ENCODE results near the gene MCFD2. TPM values are rescaled to one million over a fixed set of nuclear protein-coding genes. Genes with fewer than 3 reads are reported as not detected.

The MCFD2 gene
- total RNA-seq, 1 experiment from 2014 or later, result 108 TPM

- H3K4me1 Mint-ChIP-seq (ENCODE audit: low read depth, unreplicated experiment), result peaks cover 23% of the 10 kb centered on the region
Measured at GRCh38 chr2:46955764-46956163, 40.2 kb upstream of the MCFD2 start.

GRCh38 chr2:46954951-46955571, 39.5 kb upstream of the MCFD2 start:
- Mint-ChIP-seq H3K36me3 (ENCODE audit: insufficient read depth, unreplicated experiment) (peaks cover 25% of the 10 kb centered on the region), H3K4me3 (ENCODE audit: low read depth, unreplicated experiment) (peak overlapping the region; percentile 7), H3K4me1 (ENCODE audit: low read depth, unreplicated experiment) (peaks cover 23% of the 10 kb centered on the region), H3K27ac (ENCODE audit: unreplicated experiment) (peak overlapping the region; percentile 45), H3K27me3 (ENCODE audit: unreplicated experiment) (no peaks in the 10 kb centered on the region), H3K9me3 (ENCODE audit: low read depth, unreplicated experiment) (no peaks in the 10 kb centered on the region)
- intact Hi-C loops (cut with micrococcal nuclease; ENCODE audit: unreplicated experiment), result no loop called here
- TF ChIP-seq CTCF (IDR thresholded peaks at IDR 0.05; ENCODE audit: unreplicated experiment), result no peak
- DNase-seq, result peak; percentile 73
- CTCF ChIA-PET, result interaction anchor here (0.8 to 1.6 kb wide), 3 partner anchors 11 to 13 kb away, joined by 3 to 5 read pairs (median 5); no protein-coding TSS in a partner anchor
- BruUV-seq (replicated peaks), result no TSS peak

More at GRCh38 chr2:46955764-46956163, 40.2 kb upstream of the MCFD2 start:
- H3K27me3 Mint-ChIP-seq (ENCODE audit: unreplicated experiment), result no peaks in the 10 kb centered on the region
- peaks cover 25% of the 10 kb centered on the region for H3K36me3 Mint-ChIP-seq (ENCODE audit: insufficient read depth, unreplicated experiment)
- DNase-seq, result no peak
- no TSS peak for BruUV-seq (replicated peaks)
- no peak for TF ChIP-seq CTCF (IDR thresholded peaks at IDR 0.05; ENCODE audit: unreplicated experiment)
- CTCF ChIA-PET, result interaction anchor here (0.8 to 1.6 kb wide), 2 partner anchors 10 to 12 kb away, joined by 5 read pairs; no protein-coding TSS in a partner anchor
- peak overlapping the region; percentile 45 for H3K27ac Mint-ChIP-seq (ENCODE audit: unreplicated experiment)
- peak overlapping the region; percentile 7 for H3K4me3 Mint-ChIP-seq (ENCODE audit: low read depth, unreplicated experiment)
- intact Hi-C loops (cut with micrococcal nuclease; ENCODE audit: unreplicated experiment), result no loop called here
- no peaks in the 10 kb centered on the region for H3K9me3 Mint-ChIP-seq (ENCODE audit: low read depth, unreplicated experiment)

- Mint-ChIP-seq H3K9me3 (ENCODE audit: low read depth, unreplicated experiment) (no peaks in the 10 kb centered on the region), H3K36me3 (ENCODE audit: insufficient read depth, unreplicated experiment) (peaks cover 25% of the 10 kb centered on the region), H3K4me3 (ENCODE audit: low read depth, unreplicated experiment) (no peak overlapping the region), H3K27ac (ENCODE audit: unreplicated experiment) (no peak overlapping the region), H3K27me3 (ENCODE audit: unreplicated experiment) (no peaks in the 10 kb centered on the region), H3K4me1 (ENCODE audit: low read depth, unreplicated experiment) (peaks cover 23% of the 10 kb centered on the region)
- no TSS peak for BruUV-seq (replicated peaks)
- no peak for DNase-seq
- CTCF ChIA-PET, result no interaction called here
- intact Hi-C loops (cut with micrococcal nuclease; ENCODE audit: unreplicated experiment), result no loop called here
- no peak for TF ChIP-seq CTCF (IDR thresholded peaks at IDR 0.05; ENCODE audit: unreplicated experiment)
Measured at GRCh38 chr2:46952171-46952570, 36.6 kb upstream of the MCFD2 start.

GRCh38 chr2:46951290-46952064, 35.9 kb upstream of the MCFD2 start:
- Mint-ChIP-seq H3K27me3 (ENCODE audit: unreplicated experiment) (no peaks in the 10 kb centered on the region), H3K9me3 (ENCODE audit: low read depth, unreplicated experiment) (no peaks in the 10 kb centered on the region), H3K4me1 (ENCODE audit: low read depth, unreplicated experiment) (peaks cover 23% of the 10 kb centered on the region), H3K27ac (ENCODE audit: unreplicated experiment) (no peak overlapping the region), H3K4me3 (ENCODE audit: low read depth, unreplicated experiment) (no peak overlapping the region), H3K36me3 (ENCODE audit: insufficient read depth, unreplicated experiment) (peaks cover 21% of the 10 kb centered on the region)
- TF ChIP-seq CTCF (IDR thresholded peaks at IDR 0.05; ENCODE audit: unreplicated experiment), result no peak
- CTCF ChIA-PET, result no interaction called here
- DNase-seq, result no peak
- BruUV-seq (replicated peaks), result no TSS peak
- intact Hi-C loops (cut with micrococcal nuclease; ENCODE audit: unreplicated experiment), result no loop called here

All from Calu3 (cell line).